ENCODE data around the gene SNX19. TPM values are rescaled to one million over a fixed set of nuclear protein-coding genes. Genes with fewer than 3 reads are reported as not detected.

The SNX19 gene
- total RNA-seq, 3 donors from 2014 or later = 91.0 to 119 (median 100) TPM

- Histone ChIP-seq H3K27me3 (no peaks in the 10 kb centered on the region), H3K4me3 (no peak overlapping the region), H3K27ac (no peak overlapping the region), H3K36me3 (peaks cover under 1% of the 10 kb centered on the region), H3K9me3 (no peaks in the 10 kb centered on the region), H3K4me1 (peaks cover 3 to 6% of the 10 kb centered on the region in 2 donors)
- intact Hi-C loops (cut with DNase I; ENCODE audit: low total_unique reads) = no loop called here
- TF ChIP-seq CTCF (IDR thresholded peaks at IDR 0.05) = no peak
- TF ChIP-seq POLR2A (IDR thresholded peaks at IDR 0.05) = no peak
- TF ChIP-seq POLR2AphosphoS5 (IDR thresholded peaks at IDR 0.05) = no peak
- DNase-seq (ENCODE audit: low spot score in 2 of 2) = no peak
Observed at GRCh38 chr11:130911306-130911705, 5.0 kb downstream of the SNX19 start.

GRCh38 chr11:130909650-130910049 lies 6.6 kb downstream of the SNX19 start:
- no peak for DNase-seq (ENCODE audit: low spot score in 2 of 2)
- Histone ChIP-seq H3K9me3 (no peaks in the 10 kb centered on the region), H3K4me1 (no peaks in the 10 kb centered on the region), H3K27ac (no peak overlapping the region), H3K36me3 (peaks cover 10% of the 10 kb centered on the region), H3K4me3 (no peak overlapping the region), H3K27me3 (no peaks in the 10 kb centered on the region)
- intact Hi-C loops (cut with DNase I; ENCODE audit: low total_unique reads) = no loop called here
- no peak for TF ChIP-seq CTCF (IDR thresholded peaks at IDR 0.05)
- no peak for TF ChIP-seq POLR2A (IDR thresholded peaks at IDR 0.05)
- TF ChIP-seq POLR2AphosphoS5 (IDR thresholded peaks at IDR 0.05) = no peak

GRCh38 chr11:130908770-130909625 lies 7.3 kb downstream of the SNX19 start:
- intact Hi-C loops (cut with DNase I; ENCODE audit: low total_unique reads) = no loop called here
- no peaks in the 10 kb centered on the region for H3K9me3 ChIP-seq
- no peaks in the 10 kb centered on the region for H3K4me1 ChIP-seq
- H3K36me3 ChIP-seq = peaks cover 10% of the 10 kb centered on the region
- H3K27me3 ChIP-seq = no peaks in the 10 kb centered on the region
- no peak overlapping the region for H3K27ac ChIP-seq
- TF ChIP-seq CTCF (IDR thresholded peaks at IDR 0.05) = no peak
- no peak for TF ChIP-seq POLR2AphosphoS5 (IDR thresholded peaks at IDR 0.05)
- no peak for TF ChIP-seq POLR2A (IDR thresholded peaks at IDR 0.05)
- no peak overlapping the region for H3K4me3 ChIP-seq
- DNase-seq (ENCODE audit: low spot score in 2 of 2) = no peak

- DNase-seq (ENCODE audit: low spot score in 2 of 2) = no peak
- H3K4me1 ChIP-seq = no peaks in the 10 kb centered on the region
- no peak for TF ChIP-seq POLR2A (IDR thresholded peaks at IDR 0.05)
- H3K36me3 ChIP-seq = peaks cover 11% of the 10 kb centered on the region
- H3K27ac ChIP-seq = no peak overlapping the region
- no peaks in the 10 kb centered on the region for H3K9me3 ChIP-seq
- intact Hi-C loops (cut with DNase I; ENCODE audit: low total_unique reads) = no loop called here
- no peak overlapping the region for H3K4me3 ChIP-seq
- no peaks in the 10 kb centered on the region for H3K27me3 ChIP-seq
Observed at GRCh38 chr11:130908061-130908460, 8.2 kb downstream of the SNX19 start.

GRCh38 chr11:130907229-130907628 lies 9.1 kb downstream of the SNX19 start:
- Histone ChIP-seq H3K9me3 (no peaks in the 10 kb centered on the region), H3K4me3 (no peak overlapping the region), H3K4me1 (no peaks in the 10 kb centered on the region), H3K27me3 (no peaks in the 10 kb centered on the region), H3K27ac (no peak overlapping the region), H3K36me3 (peaks cover 16% of the 10 kb centered on the region)
- intact Hi-C loops (cut with DNase I; ENCODE audit: low total_unique reads) = no loop called here
- no peak for DNase-seq (ENCODE audit: low spot score in 2 of 2)
- no peak for TF ChIP-seq POLR2AphosphoS5 (IDR thresholded peaks at IDR 0.05)
- TF ChIP-seq CTCF (IDR thresholded peaks at IDR 0.05) = no peak
- no peak for TF ChIP-seq POLR2A (IDR thresholded peaks at IDR 0.05)
